ELR (cell line): Measurements from ENCODE around the gene HOTAIR.
A peak's percentile ranks its signal among the peaks of the same experiment; 100 is the strongest.

Source experiments
- DNase-seq: peaks from one replicate; pipeline ENCODE4 v3.0.0-alpha.2; 2015; ENCODE audit warnings: low read depth

The HOTAIR gene

GRCh38 chr12:54000116-54001114 is 25.7 kb upstream of the HOTAIR start, which contains the start of gene HOXC9:
Gene HOXC9 (plus strand): TSS chr12:54000161. CDS start chr12:54000189, 28 bp downstream.
- peak; percentile 67 for DNase-seq

DNA sequence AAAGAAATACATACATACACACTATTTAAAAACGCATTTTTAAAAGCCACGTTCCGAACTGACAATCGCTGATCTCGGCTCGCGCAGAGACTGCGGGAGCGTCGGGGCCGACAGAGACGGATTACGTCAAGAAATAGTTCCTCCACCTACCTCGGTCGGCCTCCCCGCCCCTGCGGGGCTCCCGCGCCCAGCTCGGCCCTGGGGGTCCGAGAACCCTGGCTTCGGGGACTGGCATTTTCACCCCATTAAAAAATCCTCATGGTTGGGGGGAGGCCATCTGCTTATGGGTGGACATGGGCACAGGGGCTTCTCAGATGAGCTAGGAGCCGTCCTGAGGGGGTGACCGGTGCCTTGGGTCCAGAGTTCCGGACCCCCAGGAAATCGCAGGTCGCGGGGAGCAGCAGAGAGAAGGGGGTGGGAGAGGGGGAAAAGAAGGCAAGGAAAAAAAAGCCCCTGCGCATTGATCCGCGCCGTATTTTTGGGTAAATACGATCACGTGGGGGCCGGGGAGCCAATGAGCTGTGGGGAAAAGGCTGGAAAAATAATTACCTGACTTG is 24.9 kb upstream of the HOTAIR start:
- DNase-seq: peak; percentile 91

- DNase-seq: no peak
Measured at GRCh38 chr12:53998900-53999236, 24.1 kb upstream of the HOTAIR start.

DNA sequence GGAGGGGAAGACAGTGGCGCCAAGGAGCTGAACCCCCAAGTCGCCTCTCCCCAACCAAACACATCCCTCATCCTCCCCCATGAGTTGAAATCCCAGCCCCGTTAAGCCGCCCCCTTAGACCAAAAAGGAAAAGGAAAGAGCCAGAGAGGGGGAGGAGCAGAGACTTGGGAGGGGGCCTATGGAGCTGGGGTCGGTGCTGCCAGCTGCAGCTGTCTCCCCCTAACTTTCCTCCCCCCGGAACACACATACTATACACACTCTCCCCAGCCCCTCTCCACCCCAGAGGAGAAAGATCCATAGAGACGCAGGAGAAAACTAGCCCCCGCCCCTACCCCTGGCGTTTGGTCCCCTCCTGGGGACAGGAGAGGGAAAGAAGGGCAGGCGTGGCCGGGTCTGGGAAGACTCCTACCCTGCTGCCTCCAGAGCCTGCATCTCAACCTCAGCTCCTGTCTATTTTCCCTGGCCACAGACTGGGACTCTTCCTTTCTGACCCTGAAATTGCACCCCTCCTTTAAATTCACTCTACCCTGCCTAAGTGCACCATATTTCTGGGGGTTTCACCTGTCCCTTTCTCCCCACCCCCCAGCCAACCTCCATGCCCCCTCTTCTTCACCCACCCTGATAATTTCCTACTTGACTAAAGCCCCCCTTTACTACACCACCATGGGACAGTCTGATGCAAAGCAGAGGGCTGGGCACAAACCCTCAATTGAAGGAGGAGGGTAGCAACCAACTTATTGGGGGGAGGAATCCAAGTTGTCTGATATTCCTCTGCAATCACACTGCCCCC is 23.6 kb upstream of the HOTAIR start:
- no peak for DNase-seq

- DNase-seq: no peak
Measured at GRCh38 chr12:53997204-53998109, 22.7 kb upstream of the HOTAIR start.

DNA sequence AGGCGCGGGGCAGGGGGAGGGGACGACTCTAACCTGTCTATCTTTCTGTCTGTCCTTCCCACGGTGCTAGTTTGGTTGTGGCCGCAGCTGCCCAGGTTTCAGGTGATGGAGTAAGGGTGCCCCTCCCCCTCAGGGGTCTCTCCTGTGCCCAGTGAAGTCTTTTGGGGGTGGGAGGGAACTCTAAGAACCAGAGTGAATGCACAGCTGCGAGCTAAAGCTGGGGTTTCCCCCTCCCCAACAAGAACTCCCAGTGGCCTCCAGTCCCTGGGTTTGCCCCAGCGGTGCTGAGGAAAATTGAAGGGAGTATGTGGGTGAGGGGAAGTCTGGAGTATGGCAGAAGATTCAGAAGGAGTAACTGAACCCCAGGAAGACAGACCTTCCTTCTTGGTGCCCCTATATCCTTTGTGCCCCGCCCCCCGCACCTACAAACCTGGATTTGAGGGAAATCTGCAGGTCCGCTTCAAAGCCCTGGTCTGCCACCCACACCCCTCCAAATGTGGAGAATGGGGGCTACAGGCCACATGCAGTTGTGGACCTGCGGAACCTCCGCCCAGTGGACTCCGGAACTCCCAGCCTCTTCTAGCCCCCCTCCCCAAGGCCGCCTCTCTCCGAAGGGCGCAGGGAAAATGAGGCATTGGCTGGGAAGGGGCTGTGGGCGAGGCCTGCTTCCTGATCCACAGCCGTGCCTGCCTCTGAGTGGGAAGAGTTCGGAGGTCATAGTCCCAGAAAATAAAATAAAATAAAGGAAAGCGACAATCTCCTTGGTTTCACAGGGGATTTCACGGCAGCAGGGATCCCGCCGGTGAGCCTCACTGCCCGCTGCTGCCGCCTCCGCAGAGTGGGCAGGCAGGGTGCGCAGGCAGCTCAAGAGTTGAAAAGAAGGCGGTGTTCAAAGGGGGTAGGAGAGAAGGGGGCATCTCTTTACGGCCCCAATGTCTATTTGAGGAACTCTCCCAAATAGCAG is 21.8 kb upstream of the HOTAIR start:
- no peak for DNase-seq

DNA sequence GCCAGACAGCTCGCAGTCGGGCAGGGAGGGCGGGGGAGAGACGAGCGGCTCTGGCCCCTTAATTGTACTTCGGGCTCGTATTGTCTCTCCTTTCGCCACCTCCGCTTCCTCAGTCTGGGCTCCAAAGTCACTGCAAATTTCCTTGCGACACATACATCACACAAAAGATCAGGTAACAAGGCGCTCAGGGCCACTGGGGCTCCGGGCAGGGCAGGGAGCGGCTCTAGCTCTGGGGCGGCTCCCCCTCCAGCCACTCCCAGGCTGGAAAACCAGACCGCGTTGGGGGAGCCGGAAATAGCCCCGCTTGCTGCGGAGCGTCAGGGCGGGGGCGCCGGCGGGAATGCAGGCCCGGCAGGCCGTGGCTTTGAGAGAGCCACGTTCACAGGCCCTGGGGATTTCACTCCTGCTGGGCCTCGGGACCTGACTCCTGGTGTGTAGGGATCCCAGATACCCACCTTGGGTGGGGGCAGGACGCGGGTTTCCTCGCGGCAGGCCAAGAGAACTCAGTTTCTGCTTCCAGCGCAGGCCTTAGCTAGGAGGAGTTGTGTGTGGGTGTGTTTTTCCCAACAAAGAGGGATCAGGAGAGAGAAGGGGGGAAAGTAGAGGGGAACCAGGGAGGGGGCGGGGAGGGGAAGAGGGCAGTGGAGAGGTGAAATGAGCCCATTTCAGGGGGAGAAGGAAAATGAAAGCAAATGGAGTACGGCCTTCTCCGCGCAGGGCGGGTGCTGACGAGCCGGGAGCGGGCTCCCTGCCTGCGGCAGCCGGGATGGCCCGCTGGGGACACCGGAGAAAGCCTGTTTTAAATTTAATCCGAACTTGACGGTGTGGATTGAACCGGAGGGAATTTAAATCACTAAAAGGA is 20.9 kb upstream of the HOTAIR start:
- no peak for DNase-seq

- DNase-seq: no peak
Measured at GRCh38 chr12:53995002-53995377, 20.2 kb upstream of the HOTAIR start.

- DNase-seq: no peak
Measured at GRCh38 chr12:53994264-53995001, 19.7 kb upstream of the HOTAIR start.

DNA sequence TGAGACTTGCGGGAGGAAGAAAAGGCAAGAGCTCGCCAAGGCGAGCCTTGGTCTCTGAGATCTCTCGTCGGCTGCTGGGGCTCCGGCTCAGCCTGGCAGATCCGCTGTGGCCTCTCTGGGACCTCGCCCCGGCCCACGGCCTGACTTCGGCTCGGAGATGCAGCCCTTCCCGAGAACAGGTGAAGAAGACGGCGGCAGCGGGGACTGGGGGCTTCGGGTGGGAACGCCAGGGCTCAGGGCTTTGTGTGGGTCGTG is 19.2 kb upstream of the HOTAIR start:
- DNase-seq: no peak

- no peak for DNase-seq
Measured at GRCh38 chr12:53993162-53994008, 18.6 kb upstream of the HOTAIR start.

- DNase-seq: no peak
Measured at GRCh38 chr12:53992377-53992889, 17.7 kb upstream of the HOTAIR start.

DNA sequence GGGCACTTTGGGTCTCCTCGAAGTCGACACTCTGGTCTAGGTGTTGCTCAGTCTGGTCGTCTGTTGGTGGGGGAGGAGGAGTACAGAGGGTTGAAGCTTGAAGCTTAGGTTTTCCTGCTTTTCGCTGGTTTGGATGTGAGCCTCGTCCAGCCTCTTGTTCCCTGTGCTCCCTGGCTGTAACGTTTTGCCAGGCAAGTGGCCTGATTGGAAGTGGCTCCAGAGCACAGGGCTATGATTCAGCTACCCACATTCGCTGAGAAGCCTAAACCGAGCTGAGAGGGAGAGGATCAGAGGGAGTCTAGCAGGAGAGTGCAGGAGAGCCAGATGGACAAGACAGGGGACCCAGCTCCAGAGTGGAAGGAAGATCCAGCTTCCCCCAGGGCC is 16.3 kb upstream of the HOTAIR start:
- no peak for DNase-seq

- DNase-seq: no peak
Measured at GRCh38 chr12:53990311-53991076, 15.7 kb upstream of the HOTAIR start.

- DNase-seq: peak; percentile 67
Measured at GRCh38 chr12:53989227-53990113, 14.7 kb upstream of the HOTAIR start.
